ENCODE measurements around the gene RRM1.
"Not testable (repeated sequence)": the region's sequence is repeated elsewhere in the genome, so short reads cannot be mapped to it uniquely, and the experiment has no call there.

Gene RRM1

DNA sequence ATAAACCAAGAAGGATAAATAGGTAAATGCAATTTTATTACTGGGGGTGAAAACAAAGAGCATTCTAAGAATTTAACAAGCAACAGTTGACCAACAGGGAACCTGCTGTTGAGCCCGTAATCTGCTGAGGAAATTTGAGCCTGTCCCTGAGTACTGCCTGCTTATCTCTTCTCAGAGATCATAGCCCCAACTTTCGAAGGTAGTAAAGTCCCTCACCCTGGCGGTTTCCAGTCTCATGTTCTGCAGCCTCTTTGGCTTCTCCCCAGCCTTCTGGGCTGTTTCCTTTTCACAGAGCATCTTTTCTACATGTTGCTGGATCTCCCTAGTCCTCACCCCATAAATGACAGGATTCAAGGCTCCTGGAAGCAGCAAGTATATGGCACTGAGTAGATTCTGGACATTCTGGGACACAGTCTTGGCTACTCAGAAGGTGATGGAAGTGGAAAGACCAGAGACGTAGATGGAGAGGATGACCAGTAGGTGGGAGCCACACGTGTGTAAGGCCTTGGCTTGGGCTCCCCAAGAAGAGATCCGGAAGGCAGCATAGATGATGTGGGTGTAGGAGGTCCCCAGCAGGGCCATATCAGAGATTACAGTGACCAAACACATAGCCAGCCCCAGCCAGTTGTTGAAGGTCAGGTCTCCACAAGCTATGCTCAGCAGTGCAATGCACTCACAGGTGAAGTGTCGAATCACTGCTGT lies 51.6 kb downstream of the RRM1 start:
- FAIRE-seq: no peak

- no peak for FAIRE-seq
These were observed 52.1 kb downstream of the RRM1 start for GRCh38 chr11:4146772-4147098.

GRCh38 chr11:4154503-4154902 lies 59.9 kb downstream of the RRM1 start:
- no peak for FAIRE-seq

- no peak for FAIRE-seq
These were observed 62.0 kb downstream of the RRM1 start for GRCh38 chr11:4156571-4156970.

- FAIRE-seq: not testable (repeated sequence)
These were observed 64.2 kb downstream of the RRM1 start for GRCh38 chr11:4158818-4159217.

- no peak for FAIRE-seq
These were observed 66.7 kb downstream of the RRM1 start for GRCh38 chr11:4161305-4161704.

- FAIRE-seq: no peak
These were observed 70.4 kb downstream of the RRM1 start for GRCh38 chr11:4164884-4165590.

- FAIRE-seq: no peak
These were observed 72.7 kb downstream of the RRM1 start for GRCh38 chr11:4167292-4167691.

- no peak for FAIRE-seq
These were observed 73.2 kb downstream of the RRM1 start for GRCh38 chr11:4167758-4168157.

GRCh38 chr11:4175620-4176350 lies 81.2 kb downstream of the RRM1 start:
- not testable (repeated sequence) for FAIRE-seq

GRCh38 chr11:4178813-4179662 lies 84.4 kb downstream of the RRM1 start:
- FAIRE-seq: no peak

DNA sequence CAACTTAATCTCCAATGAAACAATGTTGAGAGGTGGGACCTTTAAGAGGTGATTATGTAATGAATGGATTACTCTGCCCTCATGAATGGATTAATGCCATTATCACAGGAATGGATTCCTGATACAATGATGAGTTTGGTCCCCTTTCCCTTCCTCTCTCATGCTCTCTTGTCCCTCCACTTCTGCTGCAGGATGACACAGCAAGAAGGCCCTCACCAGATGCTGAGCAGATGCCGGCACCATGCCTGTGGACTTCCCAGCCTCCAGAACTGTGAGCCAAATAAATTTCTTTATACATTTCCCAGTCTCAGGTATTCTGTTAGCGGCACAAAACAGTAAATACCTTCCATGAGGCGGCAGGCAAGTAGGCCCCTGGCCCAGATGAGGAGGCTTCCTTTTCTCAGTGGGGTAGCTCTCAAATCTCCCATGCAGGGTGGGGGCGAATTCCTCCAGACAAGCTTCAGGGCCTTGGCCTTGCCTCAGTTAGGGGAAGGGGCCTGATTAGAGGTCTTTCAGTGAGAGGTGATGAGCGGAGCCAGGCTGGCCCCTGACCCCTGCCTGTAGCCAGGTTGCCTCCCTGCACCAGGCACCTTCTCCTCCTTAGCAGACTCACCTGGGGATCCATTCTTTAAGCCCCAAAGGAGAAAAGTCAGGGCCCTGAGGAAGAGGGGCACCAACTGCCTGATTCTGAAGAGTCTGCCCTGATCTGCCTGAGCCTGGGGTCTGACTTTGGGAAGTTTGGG lies 86.0 kb downstream of the RRM1 start:
- FAIRE-seq: no peak

DNA sequence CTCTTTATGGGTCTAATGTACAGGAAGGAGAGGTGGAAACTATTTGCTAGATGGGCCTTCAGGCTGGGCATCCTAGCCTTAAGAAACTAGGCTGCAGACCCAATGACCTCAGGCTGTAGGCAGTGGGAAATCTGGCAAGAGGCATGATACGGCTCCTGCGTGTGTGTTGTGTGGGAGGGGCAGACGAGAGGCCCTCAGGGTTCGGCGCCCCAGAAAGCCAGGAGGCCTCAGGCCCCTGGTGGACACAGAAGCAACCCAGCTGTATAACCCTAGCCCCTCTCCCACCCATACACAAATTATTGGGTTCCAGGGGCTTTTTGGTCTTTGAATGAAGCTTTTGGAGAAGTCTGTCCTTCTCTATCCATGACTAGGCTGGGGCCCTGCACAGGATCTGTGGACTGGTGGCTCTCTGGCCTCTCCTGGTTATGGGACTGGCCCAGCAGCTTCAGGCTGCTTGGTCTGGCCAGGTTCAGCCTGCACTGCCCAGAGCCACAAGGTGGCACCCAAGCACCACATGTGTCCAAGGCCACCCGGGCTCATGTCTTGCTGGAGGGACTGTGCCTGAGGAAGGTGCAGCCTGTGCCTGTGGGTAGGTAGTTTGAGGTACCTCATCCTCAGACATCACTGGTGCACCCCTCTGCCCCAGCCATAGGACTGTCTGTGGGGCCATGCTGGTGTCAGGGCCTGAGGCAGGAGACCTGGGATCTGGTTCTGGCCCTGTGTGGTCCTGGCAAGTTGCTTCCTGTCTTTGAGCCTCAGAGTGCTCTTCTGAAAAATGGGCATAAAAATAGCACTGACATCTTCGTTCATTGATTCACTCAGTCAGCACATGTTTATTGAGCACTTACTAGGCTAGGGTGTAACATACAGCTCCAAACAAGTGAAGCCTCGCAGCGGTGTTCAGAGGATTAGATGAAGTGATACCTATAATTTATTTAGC lies 87.5 kb downstream of the RRM1 start:
- FAIRE-seq: no peak

DNA sequence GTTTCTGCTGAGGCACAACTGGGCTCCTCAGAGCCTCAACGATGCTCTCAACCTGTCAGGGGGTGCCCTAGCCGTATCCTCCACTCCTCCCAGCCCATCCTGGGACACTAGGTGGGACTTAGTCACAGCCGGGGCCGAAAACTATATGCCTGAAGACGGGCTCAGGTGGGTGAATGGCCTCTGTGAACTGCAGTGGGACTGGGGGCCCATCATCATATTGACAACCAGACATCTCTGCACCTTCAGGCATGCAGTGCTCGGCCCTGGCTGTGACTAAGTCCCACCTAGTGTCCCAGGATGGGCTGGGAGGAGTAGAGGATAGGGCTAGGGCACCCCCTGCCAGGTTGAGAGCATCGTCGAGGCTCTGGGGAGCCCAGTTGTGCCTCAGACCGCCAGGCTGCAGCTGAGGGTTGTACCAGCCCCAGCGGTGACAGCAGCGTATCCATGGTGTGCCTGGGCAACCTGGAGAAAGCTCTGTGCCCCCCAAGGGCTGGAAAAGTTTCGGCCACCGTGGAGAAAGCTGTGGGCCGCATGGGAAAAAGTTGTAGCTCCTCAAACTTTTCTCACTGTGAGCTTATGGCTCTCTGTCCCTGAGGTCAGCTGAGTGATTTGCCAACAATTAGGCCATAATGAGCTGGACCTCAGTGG lies 88.9 kb downstream of the RRM1 start:
- FAIRE-seq: no peak

DNA sequence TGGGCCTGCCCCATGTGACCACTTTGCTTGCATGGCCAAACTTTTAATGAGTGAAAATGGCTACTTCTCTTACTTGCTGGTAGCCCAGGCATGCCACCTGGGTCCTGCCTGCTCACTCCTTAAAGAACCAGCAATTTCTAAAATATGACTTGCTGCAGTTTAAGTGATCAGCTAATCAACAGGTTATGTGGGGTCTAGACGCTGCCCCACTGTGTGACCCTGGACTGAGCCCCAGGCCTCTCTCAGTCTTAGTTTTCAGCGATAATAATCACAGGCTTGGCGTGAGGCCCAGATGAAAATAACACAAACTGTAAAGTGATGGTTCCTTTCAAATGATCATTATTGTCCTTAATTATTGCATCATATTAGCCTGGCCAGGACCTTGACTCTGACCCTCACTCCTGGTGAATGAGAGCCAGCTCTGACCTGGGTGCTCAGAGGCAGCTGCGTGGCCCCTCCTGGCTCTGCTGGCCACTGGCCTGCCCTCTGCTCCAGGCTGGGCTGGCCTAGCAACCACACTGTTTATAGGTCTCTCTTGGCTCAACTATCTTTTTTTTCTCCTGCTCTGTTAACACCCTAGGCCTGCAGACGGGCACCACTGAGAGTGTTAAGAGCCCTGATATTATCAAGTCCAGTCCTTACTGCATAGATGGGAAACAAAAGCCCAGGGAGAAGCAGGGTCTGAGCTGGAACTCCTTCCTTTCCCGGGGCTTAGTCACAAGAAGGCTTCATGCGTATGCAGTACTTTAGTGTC lies 89.7 kb downstream of the RRM1 start:
- FAIRE-seq: no peak

DNA sequence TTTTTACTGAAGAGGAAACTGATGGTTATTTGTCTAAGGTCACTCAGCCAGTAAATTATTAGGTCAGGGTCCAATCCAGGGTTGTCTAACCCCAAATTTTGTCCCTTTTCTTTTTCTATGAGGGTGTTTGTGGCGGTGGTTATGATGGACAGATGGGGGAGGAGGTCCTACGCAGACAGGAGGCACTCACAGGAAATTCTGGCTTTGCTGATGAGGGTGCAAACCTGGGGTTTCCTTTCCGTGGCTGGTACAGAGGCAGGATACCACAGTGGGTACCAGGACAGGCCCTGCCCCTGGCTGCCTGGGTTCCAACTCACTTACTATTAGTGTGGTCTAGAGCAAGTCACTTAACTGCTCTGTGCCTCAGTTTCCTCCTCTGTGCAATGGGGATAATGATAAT lies 91.0 kb downstream of the RRM1 start:
- no peak for FAIRE-seq

DNA sequence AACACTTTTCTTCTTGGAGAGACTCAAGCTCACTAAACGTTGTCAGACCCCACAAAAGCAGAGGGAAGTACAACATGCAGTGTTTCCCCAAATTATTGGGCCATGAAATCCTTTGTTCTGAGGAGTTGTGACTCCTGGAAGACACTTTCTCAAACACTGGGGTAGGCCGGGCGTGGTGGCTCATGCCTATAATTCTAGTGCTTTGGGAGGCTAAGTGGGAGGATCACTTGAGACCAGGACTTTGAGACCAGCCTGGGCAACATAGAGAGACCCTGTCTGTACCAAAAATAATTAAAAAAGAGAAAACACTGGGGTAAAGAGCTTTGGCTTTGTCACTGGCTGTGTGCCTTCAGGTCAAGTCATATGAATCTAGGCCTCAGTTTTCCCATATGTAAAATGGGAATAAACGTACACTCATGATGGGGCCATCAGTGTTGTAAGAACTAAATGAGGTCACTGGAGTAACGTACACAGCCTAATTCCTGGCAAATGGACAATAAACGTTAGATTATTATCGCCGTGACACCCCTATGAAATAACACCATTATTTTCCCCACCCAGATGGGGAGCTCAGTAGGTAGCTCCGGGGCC lies 92.0 kb downstream of the RRM1 start:
- no peak for FAIRE-seq

DNA sequence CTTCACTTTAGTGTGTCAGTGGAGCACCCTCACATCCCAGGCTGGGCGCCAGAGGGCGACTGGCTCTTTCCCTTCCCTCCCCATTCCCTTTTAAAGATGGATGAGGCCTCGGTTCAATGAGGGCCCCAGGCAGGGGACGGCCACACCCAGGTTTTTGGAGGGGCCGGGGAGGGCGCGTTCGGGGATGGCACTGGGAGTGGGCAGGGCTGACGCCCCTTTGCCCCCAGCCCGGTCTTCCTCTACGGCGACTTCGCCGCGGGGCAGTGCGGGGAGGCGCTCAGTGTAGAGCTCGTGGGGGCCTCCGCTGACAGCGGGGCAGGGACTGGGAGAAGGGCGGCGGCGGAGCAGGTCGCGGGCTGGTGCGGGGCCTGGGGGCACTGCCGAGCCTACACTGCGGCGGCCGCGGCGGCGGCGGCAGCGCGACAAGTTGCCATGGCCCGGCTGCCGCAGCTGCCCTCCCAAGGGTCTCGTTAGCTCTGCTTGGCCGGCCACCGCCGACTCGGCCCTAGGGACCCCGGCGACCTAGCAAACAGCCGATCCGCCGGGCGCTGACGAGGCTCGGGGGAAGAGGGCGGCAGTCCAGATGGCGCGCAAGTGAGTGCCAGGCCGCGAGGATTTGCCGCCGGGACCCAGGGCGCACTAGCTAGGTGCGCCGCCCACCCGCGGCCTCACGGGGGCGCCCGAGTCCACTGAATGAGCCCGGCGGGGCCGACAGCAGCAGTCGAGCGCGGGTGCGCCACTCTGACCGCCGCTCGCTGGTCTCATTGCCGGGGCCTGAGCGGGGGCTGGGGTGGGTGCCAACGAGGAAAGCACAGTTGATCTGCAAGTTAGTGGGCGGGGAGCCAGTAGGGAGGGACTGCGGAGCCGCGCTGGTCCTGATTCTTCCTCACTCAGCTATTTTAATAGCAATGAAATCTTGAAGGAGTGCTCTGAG lies 92.7 kb downstream of the RRM1 start:
- no peak for FAIRE-seq

All from colon (tissue), 2 donors.